Measurements from ENCODE around the gene TUBB1.
A peak's percentile ranks its signal among the peaks of the same experiment; 100 is the strongest.

TUBB1 gene

DNA sequence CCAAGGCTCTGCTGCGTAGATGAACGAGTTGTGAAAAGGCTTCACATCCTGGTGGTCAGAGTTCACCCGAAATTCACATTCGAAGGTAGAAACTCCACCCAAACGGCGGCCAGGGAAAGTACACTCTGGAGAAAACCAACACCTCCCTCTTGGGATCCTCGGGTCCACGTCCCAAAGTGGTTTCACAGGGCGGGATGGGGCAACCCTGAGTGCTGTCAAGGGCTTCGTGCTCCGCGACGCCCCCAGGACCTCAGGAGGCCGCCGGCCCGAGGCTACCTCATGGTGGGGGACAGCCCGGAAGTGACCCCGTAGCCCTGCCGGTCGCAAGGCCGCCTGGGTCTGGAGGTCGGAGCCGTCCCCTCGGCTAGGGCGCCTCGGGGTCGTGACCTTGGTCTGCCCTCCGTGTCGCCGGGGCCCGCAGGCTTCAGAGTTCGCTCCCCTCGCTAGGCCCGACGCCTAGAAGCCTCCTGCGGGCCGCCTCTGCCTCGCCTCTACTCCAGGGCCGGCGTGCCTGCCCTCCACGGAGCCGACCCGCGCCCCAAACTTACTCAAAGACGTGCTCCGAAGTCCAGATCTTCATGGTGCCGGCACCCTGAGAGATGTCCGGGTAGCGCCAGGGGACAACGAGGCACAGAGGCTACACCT lies 23.0 kb downstream of the TUBB1 start, which contains the start of gene PRELID3B:
PRELID3B (minus strand) TSS at position 636 of the 645 bp plus-strand sequence; CDS start at position 580, 56 bp downstream.
- Histone ChIP-seq H3K27me3 (ENCODE audit: insufficient read depth, poor library complexity, severe bottlenecking) (no peaks in the 10 kb centered on the region), H3K27ac (replicated peaks) (peak within 1 kb of the TSS; percentile 89), H3K4me3 (replicated peaks; ENCODE audit: insufficient read depth, low read length) (peak within 1 kb of the TSS; percentile 90)
- TF ChIP-seq CTCF (IDR thresholded peaks at IDR 0.05; ENCODE audit: insufficient read depth, low read length): no peak
- peak; percentile 4; the same call in 1 of the 2 replicates for TF ChIP-seq POLR2AphosphoS5 (IDR thresholded peaks at IDR 0.05; ENCODE audit: low read depth)
- no peak for TF ChIP-seq GABPA (IDR thresholded peaks at IDR 0.05; ENCODE audit: low read depth)
- TF ChIP-seq REST (IDR thresholded peaks at IDR 0.05; ENCODE audit: insufficient replicate concordance, low read depth): no peak
- TF ChIP-seq SPI1 (IDR thresholded peaks at IDR 0.05; ENCODE audit: borderline replicate concordance, low read depth): no peak
- peak in 1 of 2 experiments; percentile 32 for DNase-seq (ENCODE audit: low read depth in 1 of 2, low spot score in 1 of 2)

DNA sequence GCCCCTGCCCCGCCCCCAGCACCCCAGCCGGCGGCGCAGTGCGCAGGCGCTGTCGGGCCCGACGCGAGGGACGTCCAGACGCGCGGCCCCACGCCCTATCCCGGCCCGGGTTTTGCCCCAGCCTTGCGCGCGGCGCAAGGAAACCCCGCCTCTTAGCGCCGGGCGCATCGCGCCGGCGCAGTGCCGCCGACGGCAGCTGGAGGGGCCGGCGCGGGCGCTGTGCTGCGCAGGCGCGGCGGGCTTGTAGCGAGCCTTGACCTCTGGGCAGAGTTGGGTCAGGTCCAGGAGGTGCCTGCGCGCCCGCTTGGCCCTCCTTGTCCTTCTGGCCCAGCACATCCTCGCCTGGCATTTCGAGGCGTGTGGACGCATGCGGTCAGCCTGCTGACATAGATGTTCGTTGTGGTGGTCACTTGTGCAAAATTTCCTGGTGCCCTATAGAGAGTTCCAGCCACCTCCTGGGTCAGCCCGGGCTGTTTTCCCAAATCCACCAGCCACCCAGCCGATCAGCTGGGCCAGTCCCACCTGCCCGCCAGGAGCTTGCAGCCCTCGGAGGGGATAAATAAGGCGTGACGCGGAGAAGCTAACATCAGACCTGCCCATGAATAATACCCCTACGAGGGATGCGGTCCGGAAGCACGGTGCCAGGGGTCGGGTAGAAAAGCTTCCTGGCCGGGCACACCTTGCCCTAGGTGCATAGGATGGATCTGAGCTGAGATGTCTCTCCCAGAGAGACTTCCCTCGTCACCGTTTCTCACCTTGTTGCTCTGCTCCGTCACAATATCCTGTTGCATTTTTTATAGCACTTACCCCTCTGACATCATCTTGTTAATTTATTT lies 23.8 kb downstream of the TUBB1 start:
- H3K27ac ChIP-seq (replicated peaks): peak overlapping the region; percentile 89
- peak; percentile 84 to 90 for DNase-seq (ENCODE audit: low read depth in 1 of 2, low spot score in 1 of 2)
- H3K4me3 ChIP-seq (replicated peaks; ENCODE audit: insufficient read depth, low read length): peak overlapping the region; percentile 90

GRCh38 chr20:59043698-59044097 lies 24.5 kb downstream of the TUBB1 start:
- no peak overlapping the region for H3K27ac ChIP-seq (replicated peaks)
- no peak for DNase-seq (ENCODE audit: low read depth in 1 of 2, low spot score in 1 of 2)

More for the DNA sequence above, 23.8 kb downstream of the TUBB1 start:
- H3K27me3 ChIP-seq (ENCODE audit: insufficient read depth, poor library complexity, severe bottlenecking): no peaks in the 10 kb centered on the region
- no peak for TF ChIP-seq GABPA (IDR thresholded peaks at IDR 0.05; ENCODE audit: low read depth)
- TF ChIP-seq SPI1 (IDR thresholded peaks at IDR 0.05; ENCODE audit: borderline replicate concordance, low read depth): no peak
- peak; percentile 53; the same call in 1 of the 2 replicates for TF ChIP-seq POLR2AphosphoS5 (IDR thresholded peaks at IDR 0.05; ENCODE audit: low read depth)
- no peak for TF ChIP-seq REST (IDR thresholded peaks at IDR 0.05; ENCODE audit: insufficient replicate concordance, low read depth)

More at GRCh38 chr20:59043698-59044097, 24.5 kb downstream of the TUBB1 start:
- Histone ChIP-seq H3K27me3 (ENCODE audit: insufficient read depth, poor library complexity, severe bottlenecking) (no peaks in the 10 kb centered on the region), H3K4me3 (replicated peaks; ENCODE audit: insufficient read depth, low read length) (no peak overlapping the region)
- TF ChIP-seq CTCF (IDR thresholded peaks at IDR 0.05; ENCODE audit: insufficient read depth, low read length): no peak
- no peak for TF ChIP-seq REST (IDR thresholded peaks at IDR 0.05; ENCODE audit: insufficient replicate concordance, low read depth)
- no peak for TF ChIP-seq POLR2AphosphoS5 (IDR thresholded peaks at IDR 0.05; ENCODE audit: low read depth)
- TF ChIP-seq GABPA (IDR thresholded peaks at IDR 0.05; ENCODE audit: low read depth): no peak
- TF ChIP-seq SPI1 (IDR thresholded peaks at IDR 0.05; ENCODE audit: borderline replicate concordance, low read depth): no peak

Data from HL-60 (cell line).